ENCODE data around the gene GPC4. TPM values are rescaled to one million over a fixed set of nuclear protein-coding genes. Genes with fewer than 3 reads are reported as not detected.

GPC4 gene
- polyA plus RNA-seq, 4 donors: 18.9 to 23.5 (median 20.3) TPM

Other genes starting within 250 kb of the GPC4 start
- not detected for gene TFDP3, start 197.1 kb downstream of the GPC4 start, polyA plus RNA-seq (ENCODE audit: insufficient read length in 4 of 4)

Data from left renal cortex interstitium (tissue), 4 donors.